ENCODE results near the gene BCAN. TPM values are rescaled to one million over a fixed set of nuclear protein-coding genes. Genes with fewer than 3 reads are reported as not detected.

Gene BCAN
- total and polyA plus RNA-seq, 2 of the 8 experiments (the other 6 are each of a cell fraction or from before 2014, with no cell fraction given) = 4.5 to 24.0 TPM

DNA sequence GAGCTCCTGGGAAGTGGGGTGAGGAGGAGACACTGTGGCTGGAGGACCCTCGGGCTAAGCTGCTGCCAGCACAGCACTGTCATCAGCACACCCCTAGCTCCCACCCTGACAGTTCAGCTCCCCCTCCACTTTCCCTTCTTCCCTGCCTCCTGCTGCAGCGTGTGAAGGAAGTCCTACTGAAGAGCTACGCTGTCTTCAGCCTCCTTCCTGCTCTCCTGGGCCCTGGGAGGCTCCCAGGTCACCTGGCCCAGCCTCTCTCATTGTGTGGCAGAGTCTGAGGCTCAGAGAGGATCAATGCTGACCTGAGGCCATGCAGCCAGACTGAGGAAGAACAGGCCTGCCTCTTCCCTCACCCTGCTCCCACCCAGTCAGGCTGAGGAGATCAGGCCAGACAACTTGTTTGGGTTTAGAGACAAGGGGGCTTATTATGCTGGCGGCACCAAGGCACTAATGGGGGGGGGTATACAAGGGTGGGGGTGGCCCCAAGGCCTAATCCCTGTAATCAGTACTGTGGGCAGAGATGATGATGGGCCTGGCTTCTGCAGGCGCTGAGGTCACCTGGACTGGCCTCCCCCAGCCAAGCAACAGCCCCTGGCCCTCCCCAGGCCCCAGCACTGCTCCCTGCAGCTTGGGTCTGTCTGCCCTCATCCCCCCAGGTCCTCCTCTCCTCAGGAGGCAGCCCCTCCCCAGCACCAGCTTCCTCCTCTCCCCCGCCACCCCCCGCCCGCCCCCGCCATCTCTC, 26.2 kb downstream of the BCAN start (continued):
- no peak for TF ChIP-seq NANOG (IDR thresholded peaks at IDR 0.05; ENCODE audit: insufficient read depth, low read depth, low read length, poor library complexity, severe bottlenecking)

Measured in H1 (cell line).